GM18907 (cell line): Measurements from ENCODE around the gene GYS2.

ENCODE experiments used
- ATAC-seq: cut with Tn5 transposase; IDR thresholded peaks from one replicate; pipeline ENCODE4 v1.9.1; 2021; ENCODE audit warnings: mild to moderate bottlenecking, moderate library complexity; ENCODE audit not compliant: unreplicated experiment

GYS2 gene

DNA sequence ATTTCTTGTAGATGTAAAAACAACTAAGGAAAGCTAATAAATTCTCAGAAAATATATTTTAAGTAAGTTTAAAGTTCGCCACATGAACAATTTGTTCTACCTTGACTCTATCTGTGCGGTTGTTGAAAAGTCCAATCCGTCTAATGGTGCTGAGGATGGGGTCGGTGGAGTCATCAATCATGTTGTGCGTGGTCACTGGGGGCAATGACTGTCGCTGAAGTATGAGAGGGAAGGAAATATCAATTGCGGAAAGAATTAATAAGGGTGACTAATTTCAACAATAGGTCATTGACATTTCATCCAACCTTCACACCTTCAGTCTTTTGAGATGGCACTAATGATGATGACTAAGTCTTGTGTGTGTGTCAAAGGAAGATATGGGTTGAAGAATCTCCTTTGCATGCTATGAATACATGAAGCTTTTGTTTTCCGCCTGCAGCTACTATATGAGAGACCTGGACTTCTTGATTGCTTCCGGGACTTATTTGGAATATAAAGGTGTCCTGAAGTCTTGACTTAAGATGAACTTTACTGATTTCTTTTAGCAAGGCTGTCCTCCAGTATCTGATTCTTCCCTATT is 46.5 kb downstream of the GYS2 start:
- ATAC-seq, result no peak

DNA sequence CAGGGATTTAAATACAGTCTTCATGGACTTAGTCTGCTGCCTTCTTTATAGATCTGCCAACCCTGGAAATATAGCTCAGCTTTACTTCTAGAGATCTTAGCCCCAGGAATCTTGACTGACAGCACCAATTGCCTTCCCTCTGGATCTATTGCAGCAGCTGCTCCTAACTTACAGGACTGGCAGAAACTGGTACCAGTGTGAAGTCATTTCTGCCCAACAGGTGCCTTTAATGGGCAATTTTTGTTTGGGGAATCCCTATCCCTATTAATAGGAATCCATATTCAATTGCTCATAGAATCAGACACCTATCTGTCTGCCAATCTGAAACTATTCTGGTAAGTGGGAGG is 51.3 kb downstream of the GYS2 start:
- ATAC-seq, result no peak

GRCh38 chr12:21552635-21553328 is 51.9 kb downstream of the GYS2 start:
- no peak for ATAC-seq

DNA sequence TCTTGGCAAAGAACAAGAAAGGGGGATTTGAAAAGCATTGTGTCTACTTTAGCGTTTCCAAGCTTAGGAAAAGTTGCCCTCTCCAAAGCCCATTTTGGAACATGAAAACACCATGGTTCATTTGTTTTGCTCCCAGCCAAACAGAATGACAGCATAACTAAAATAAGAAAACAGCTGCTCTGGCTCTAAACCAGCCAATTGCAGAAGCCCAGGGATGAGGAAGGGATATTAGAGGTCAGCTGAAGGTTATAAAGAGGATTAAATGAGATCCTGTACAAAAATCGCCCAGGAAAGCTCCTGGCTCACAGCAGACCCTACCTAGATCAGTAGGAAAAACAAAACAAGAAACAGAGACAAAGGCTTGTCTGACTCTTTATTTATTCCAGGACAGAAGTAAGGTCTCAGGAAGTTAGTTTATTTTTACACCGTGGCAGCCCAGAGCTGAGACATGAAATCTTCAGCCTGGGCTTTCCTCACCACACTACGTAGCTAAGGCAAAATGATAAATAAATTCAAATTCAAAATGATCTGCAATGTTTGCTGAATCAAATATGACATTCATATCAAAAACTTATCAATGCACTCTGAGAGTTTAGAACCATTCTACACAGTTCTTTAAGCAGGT is 52.7 kb downstream of the GYS2 start:
- ATAC-seq, result no peak

GRCh38 chr12:21547437-21547836 is 57.2 kb downstream of the GYS2 start:
- no peak for ATAC-seq

DNA sequence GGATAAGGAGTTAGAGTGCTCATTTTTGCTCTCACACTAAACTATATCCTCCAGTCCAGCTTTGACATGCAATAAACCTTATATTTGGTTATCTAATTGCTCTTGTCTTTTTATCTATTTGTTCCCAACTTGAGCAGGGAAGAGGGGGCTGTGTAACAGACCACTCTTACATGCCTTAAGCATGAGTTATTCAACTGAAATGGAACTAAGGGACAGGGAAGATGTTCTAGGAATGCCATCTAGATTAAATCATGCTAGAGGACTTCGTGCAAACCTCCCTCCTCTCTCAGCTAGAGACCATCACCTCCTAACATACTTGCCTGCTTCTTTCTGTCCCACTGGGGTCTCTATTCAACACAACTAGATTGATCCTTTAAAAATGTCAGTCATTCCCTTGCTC is 57.9 kb downstream of the GYS2 start:
- no peak for ATAC-seq

DNA sequence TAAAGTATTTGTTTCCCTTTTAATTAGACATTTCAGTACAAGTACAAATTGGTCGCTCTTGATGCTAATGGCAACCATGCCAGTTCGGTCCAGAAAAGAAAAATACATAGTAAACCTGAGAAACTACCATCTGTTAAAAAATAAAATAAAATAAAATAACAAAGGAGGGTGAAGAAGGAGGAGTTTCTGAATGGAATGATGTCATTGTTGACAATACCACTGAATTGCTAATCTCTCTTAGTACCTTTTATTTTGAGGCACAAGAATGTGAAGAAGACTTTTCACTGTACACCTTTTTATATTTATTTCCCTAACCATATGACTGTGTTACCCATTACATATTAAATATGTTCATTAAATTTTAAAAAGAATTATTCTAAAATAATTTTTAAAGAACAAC is 59.1 kb downstream of the GYS2 start:
- ATAC-seq, result no peak

GRCh38 chr12:21543151-21543550 is 61.5 kb downstream of the GYS2 start:
- no peak for ATAC-seq

- ATAC-seq, result peak; percentile 51
Observed at GRCh38 chr12:21542403-21542802, 62.2 kb downstream of the GYS2 start.

GRCh38 chr12:21541773-21542172 is 62.9 kb downstream of the GYS2 start:
- no peak for ATAC-seq

- ATAC-seq, result peak; percentile 60
Observed at GRCh38 chr12:21539797-21540196, 64.8 kb downstream of the GYS2 start.

GRCh38 chr12:21538061-21538653 is 66.5 kb downstream of the GYS2 start:
- ATAC-seq, result no peak

DNA sequence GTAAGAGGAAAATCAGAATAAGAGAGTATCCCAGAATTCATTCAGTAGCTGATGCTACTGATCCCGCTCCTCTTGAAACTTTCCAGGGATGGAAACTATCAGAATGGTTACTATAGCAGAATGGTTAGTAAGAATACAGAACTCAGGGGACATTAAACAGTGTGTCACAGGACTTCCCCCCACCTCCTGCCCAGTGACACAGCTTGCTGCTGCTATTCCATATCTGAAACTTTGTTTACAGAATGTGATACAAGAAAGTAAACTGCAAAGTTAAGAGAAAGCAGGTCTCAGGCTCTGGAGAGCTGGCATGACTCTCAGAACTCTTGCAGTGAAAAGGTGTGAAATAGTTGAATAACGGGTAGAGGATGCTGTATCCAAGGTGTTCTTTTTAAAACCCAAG is 75.2 kb downstream of the GYS2 start:
- no peak for ATAC-seq

DNA sequence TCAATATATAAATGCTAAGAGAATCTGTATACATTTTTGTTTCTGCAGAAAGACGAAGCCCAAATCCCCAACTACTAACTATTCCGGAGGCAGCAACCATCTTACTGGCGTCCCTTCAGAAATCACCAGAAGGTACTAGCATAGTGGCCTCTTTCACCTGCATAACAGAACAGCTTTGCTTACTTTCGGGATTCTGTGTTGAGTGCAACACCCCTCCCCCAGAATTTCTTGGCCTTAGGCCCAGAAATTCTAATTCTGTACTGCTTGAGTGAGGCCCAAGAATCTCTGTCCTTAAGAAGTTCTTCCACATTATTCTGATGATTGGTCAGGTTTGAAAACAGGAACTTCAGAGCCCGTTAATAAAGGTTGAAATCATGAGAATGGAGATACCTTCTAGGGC is 75.7 kb downstream of the GYS2 start:
- ATAC-seq, result no peak

DNA sequence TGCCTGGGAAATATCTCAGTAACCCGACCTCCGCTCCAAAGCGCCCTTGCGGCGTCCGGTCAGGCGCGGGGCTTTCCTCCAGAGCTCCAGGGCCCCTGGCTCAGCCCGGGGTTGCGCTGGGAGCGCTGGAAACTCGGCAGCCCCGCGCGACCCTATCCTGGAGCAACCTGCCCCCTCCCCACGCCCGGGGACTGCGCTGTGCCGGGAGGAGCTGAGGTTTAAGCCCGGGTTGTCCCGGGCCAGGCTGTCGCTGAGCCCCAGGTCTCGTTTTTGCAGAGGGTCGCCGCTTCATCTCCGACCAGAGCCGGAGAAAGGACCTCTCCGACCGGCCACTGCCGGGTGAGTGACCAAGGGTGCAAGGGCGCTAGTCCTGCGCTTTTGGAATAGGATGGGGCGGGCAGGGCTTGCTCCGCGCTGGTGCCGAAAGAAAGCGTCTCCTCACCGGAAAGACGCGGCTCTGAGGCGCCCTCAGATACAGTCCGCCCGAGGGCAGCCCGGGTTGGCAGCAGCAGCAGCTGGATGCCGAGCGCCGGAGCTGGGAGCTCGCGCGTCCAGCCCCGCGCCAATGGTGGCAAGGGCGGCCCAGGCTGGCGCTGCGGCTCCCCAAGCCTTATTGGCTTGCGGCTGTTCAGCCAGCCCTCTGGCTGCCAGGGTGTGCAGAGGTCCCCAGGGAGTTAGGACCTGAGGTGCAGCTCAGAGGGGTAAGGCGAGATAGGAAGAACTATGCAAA is 77.0 kb downstream of the GYS2 start:
- peak; percentile 99 for ATAC-seq

DNA sequence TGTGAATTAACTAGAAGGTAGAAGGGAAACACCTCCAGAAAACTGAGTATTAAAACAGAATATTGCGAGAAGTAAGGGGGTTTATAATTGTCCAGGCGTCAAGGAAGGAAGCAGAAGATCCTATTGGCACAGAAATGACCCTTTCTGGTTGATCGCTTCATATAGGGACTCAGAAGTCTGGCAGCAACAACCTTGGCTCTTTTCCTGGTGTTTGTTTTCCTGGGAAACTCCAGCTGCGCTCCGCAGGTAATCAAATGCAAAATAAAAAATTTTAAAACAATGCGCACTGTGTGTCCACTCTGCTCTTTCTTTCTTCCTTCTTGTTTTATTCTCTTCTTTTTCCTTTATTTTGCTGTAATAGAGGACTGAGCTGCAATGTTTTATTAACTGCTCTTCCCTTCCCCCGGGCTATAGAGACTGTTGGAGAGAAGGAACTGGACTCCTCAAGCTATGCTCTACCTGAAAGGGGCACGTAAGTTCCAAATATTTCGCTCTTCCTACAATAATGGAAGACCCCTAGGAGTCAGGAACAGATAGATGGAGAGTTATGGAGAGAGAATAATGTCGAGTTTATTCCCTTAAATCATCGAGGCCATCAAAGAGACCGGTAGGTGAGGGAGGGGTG is 77.8 kb downstream of the GYS2 start:
- no peak for ATAC-seq

- no peak for ATAC-seq
Observed at GRCh38 chr12:21526053-21526452, 78.6 kb downstream of the GYS2 start, which contains the start of gene SPX. Gene SPX (plus strand): TSS chr12:21526296. CDS start chr12:21526473, 177 bp downstream.

- no peak for ATAC-seq
Observed at GRCh38 chr12:21523148-21523547, 81.5 kb downstream of the GYS2 start.

DNA sequence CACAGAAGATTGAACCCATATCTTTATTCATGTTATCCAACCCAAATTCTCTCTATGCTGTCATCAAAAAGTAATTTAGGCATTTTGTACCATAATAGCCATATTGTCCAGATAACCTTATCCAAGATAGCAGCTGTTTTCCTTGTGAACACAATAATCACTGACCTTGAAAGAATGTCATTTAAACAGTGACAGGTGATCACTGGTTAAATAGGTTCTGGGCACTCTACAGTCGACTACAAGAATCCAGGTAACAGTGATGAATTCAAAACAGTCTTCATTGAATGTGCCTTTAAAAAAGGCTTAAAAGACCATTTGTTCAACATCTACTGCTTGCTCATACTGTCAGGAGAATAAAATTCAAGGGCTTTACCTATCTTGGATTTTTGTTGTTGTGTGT is 83.1 kb downstream of the GYS2 start:
- no peak for ATAC-seq

DNA sequence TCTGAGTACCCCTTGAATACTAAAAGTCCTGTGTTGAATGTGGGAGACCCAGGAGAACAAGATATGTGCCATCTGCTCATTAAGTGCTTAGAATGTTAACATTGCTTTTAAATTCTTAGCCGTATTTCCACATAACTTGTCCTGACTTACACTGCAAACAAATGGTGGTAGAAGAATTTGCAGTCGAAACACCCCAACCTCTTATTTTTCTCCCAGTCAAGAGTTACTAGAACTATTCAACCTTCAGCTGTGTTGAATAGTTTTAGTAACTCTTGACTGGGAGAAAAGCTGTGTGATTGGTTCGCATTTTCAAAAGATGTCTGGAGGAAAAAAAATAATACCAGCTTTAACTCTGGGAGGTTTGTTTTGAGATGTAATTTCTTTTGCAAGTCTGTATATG is 86.2 kb downstream of the GYS2 start:
- no peak for ATAC-seq

DNA sequence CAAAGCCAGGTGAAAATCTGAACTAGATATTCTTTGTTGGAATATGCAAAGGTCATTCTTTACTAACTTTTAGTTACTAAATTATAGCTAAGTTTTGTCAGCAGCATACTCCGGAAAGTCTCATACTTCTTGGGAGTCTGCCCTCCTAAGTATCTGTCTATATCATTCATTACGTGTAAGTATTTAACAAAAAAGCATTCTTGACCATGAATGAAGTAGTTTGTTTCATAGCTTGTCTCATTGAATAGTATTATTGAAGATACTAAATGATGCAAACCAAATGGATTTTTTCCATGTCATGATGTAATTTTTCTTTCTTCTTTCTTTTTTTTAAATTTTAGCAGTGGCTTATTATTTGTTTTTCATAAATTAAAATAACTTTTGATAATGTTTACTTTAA is 88.4 kb downstream of the GYS2 start:
- no peak for ATAC-seq
